HepG2 (cell line): ENCODE results near the gene GNG4. TPM values are rescaled to one million over a fixed set of nuclear protein-coding genes. Genes with fewer than 3 reads are reported as not detected.

Experiments
- ATAC-seq: fragments of 200-7000 bp; cut with Tn5 transposase; 3 replicates; pipeline ENCODE4 v1.9.1; 2020; ENCODE audit warnings: mild to moderate bottlenecking, moderate library complexity
- BruUV-seq: library from RNA; stranded (reverse); fragments of 400-500 nt; replicated peaks from 2 replicates; lab custom pipeline; 2021; lab: Mats Ljungman, UMichigan
- CTCF ChIA-PET: fragments of 300-600 bp; formaldehyde crosslinking; extraction: SDS; loops from one replicate; lab custom pipeline; 2021; ENCODE audit warnings: low total read pairs, inconsistent platforms, low intra/inter-chr PET ratio; lab: Yijun Ruan, JAX
- POLR2A ChIA-PET: fragments of 350-600 bp; sonication (Branson Sonifier 250); formaldehyde crosslinking; loops from one replicate; lab custom pipeline; 2020; ENCODE audit warnings: antibody characterized with exemption, inconsistent platforms; lab: Yijun Ruan, JAX
- DNase-seq: peaks from one replicate; pipeline ENCODE4 v3.0.0-alpha.2; 2015; ENCODE audit warnings: low spot score
- FAIRE-seq: peaks from 3 replicates; lab custom pipeline; 2011; peaks lifted over from hg19 to GRCh38; lab: Jason Lieb, UNC
- H2AFZ ChIP-seq: one replicate; pipeline ENCODE4 v1.6.1; 2011; ENCODE audit warnings: low read length, inconsistent platforms
- H3K27ac ChIP-seq: fragments of 300-600 bp; 3 replicates; pipeline ENCODE4 v1.8.0; 2011; ENCODE audit warnings: mixed run types, mild to moderate bottlenecking, mixed read lengths, low read length, inconsistent platforms; ENCODE audit not compliant: insufficient read depth; ENCODE audit errors: extremely low read length
- H3K27me3 ChIP-seq, 2 experiments: fragments of 200-600 bp in 1 of 2; 2 replicates in 1 of 2; 3 replicates in 1 of 2; pipeline versions ENCODE4 v1.6.0 to v1.8.0; 2011; ENCODE audit warnings: low read length in 2 of 2, mild to moderate bottlenecking in 2 of 2, moderate library complexity in 2 of 2, inconsistent platforms in 1 of 2; ENCODE audit not compliant: insufficient read depth in 2 of 2, control insufficient read depth in 1 of 2
- H3K36me3 ChIP-seq, 2 experiments: fragments of 200-600 bp in 1 of 2; replicated peaks in 1 of 2; 2 replicates in 1 of 2; 3 replicates in 1 of 2; pipeline versions ENCODE4 v1.5.1 to v1.8.0; 2011; ENCODE audit warnings: low read length in 2 of 2, inconsistent platforms in 1 of 2; ENCODE audit not compliant: insufficient read depth in 2 of 2, control insufficient read depth in 1 of 2
- H3K4me1 ChIP-seq: 2 replicates; pipeline ENCODE4 v1.5.1; 2012; ENCODE audit warnings: low read length, inconsistent platforms; ENCODE audit not compliant: insufficient read depth
- H3K4me2 ChIP-seq: 2 replicates; pipeline ENCODE4 v1.6.0; 2011; ENCODE audit warnings: low read depth, low read length, inconsistent platforms
- H3K4me3 ChIP-seq, 3 experiments: fragments of 200-600 bp in 1 of 3; sonication (generic), shearing (Covaris generic) in 1 of 3; replicated peaks in 1 of 3; 2 replicates each; pipeline ENCODE4 v1.5.1; 2011 to 2016; ENCODE audit warnings: low read length in 3 of 3, inconsistent platforms in 2 of 3, low read depth in 2 of 3, mild to moderate bottlenecking in 2 of 3, control low read depth in 1 of 3, mixed read lengths in 1 of 3; ENCODE audit not compliant: insufficient read depth in 1 of 3
- H3K79me2 ChIP-seq: one replicate; pipeline ENCODE4 v1.6.1; 2011; ENCODE audit warnings: low read length, inconsistent platforms; ENCODE audit not compliant: insufficient read depth
- H3K9ac ChIP-seq: 2 replicates; pipeline ENCODE4 v1.6.0; 2011; ENCODE audit warnings: mild to moderate bottlenecking, low read depth, low read length, inconsistent platforms; ENCODE audit not compliant: insufficient read depth
- H3K9me3 ChIP-seq: 2 replicates; pipeline ENCODE4 v1.5.1; 2012; ENCODE audit warnings: mild to moderate bottlenecking, low read length
- H4K20me1 ChIP-seq: 2 replicates; pipeline ENCODE4 v1.6.0; 2011; ENCODE audit warnings: inconsistent platforms, mild to moderate bottlenecking, low read length, moderate library complexity; ENCODE audit not compliant: insufficient read depth
- CEBPB ChIP-seq: IDR thresholded peaks from 2 replicates; pipeline ENCODE4 v1.6.1; 2011; ENCODE audit warnings: low read depth, low read length, improper control_type of control experiment, borderline replicate concordance
- ELF1 ChIP-seq: sonication (generic); formaldehyde crosslinking; IDR thresholded peaks from 2 replicates; pipeline ENCODE4 v1.4.0; 2020; ENCODE audit warnings: missing genetic modification reagents
- FOXP1 ChIP-seq, 2 experiments: fragments of 450-650 bp in 1 of 2; IDR thresholded peaks; 2 replicates each; pipeline ENCODE4 v1.6.1; 2017 to 2018; ENCODE audit warnings: antibody characterized with exemption in 1 of 2
- GATAD2A ChIP-seq: IDR thresholded peaks from 2 replicates; pipeline ENCODE4 v1.6.1; 2016
- GFI1 ChIP-seq: sonication (generic); formaldehyde crosslinking; IDR thresholded peaks from 2 replicates; pipeline ENCODE4 v1.5.0; 2020; ENCODE audit warnings: missing genetic modification reagents, mild to moderate bottlenecking, borderline replicate concordance
- HMG20A ChIP-seq: IDR thresholded peaks from 2 replicates; pipeline ENCODE4 v1.6.1; 2016; ENCODE audit warnings: borderline replicate concordance
- KAT8 ChIP-seq: IDR thresholded peaks from 2 replicates; pipeline ENCODE4 v1.6.1; 2016; ENCODE audit warnings: missing genetic modification reagents, missing compliant biosample characterization
- NKX3-1 ChIP-seq: sonication (generic); formaldehyde crosslinking; IDR thresholded peaks from 2 replicates; pipeline ENCODE4 v1.5.0; 2020; ENCODE audit warnings: missing genetic modification reagents
- NR2F6 ChIP-seq, 2 experiments: IDR thresholded peaks; 2 replicates each; pipeline ENCODE4 v1.6.1; 2016; ENCODE audit warnings: antibody characterized with exemption in 1 of 2, mild to moderate bottlenecking in 1 of 2
- RXRB ChIP-seq: IDR thresholded peaks from 2 replicates; pipeline ENCODE4 v1.6.1; 2016; ENCODE audit warnings: borderline replicate concordance, missing genetic modification reagents, missing compliant biosample characterization
- SALL1 ChIP-seq: sonication (generic); formaldehyde crosslinking; IDR thresholded peaks from 2 replicates; pipeline ENCODE4 v1.8.0; 2022; ENCODE audit warnings: mild to moderate bottlenecking, missing genetic modification reagents
- SOX13 ChIP-seq, 3 experiments: fragments of 450-650 bp in 1 of 3; sonication (generic) in 1 of 3; formaldehyde crosslinking in 1 of 3; IDR thresholded peaks in 2 of 3; conservative IDR thresholded peaks in 1 of 3; 2 replicates each; pipeline versions ENCODE4 v1.5.0 to v1.6.1; 2016 to 2020; ENCODE audit warnings: antibody characterized with exemption in 1 of 3, mild to moderate bottlenecking in 1 of 3, missing compliant biosample characterization in 1 of 3, missing genetic modification reagents in 1 of 3, moderate library complexity in 1 of 3
- THRA ChIP-seq: sonication (generic); formaldehyde crosslinking; IDR thresholded peaks from 2 replicates; pipeline ENCODE4 v1.4.0; 2020; ENCODE audit warnings: missing genetic modification reagents, borderline replicate concordance
- ZNF18 ChIP-seq: sonication (generic); formaldehyde crosslinking; IDR thresholded peaks from 2 replicates; pipeline ENCODE4 v1.8.0; 2022; ENCODE audit warnings: mild to moderate bottlenecking, missing genetic modification reagents; ENCODE audit not compliant: insufficient replicate concordance
- ZNF720 ChIP-seq: sonication (generic); formaldehyde crosslinking; IDR thresholded peaks from 2 replicates; pipeline ENCODE4 v1.4.0; 2020; ENCODE audit warnings: missing genetic modification reagents
- WGBS: methylation state at CpG from one replicate; pipeline ENCODE4 v1.1.6; 2017; ENCODE audit warnings: low lambda C conversion rate; 5-methylcytosine and 5-hydroxymethylcytosine counted together
- in situ Hi-C: cut with HindIII; loops from 2 replicates; pipeline ENCODE4 v1.10.0; 2017; ENCODE audit warnings: low pct_unique_long_range_greater_than_20kb; ENCODE audit not compliant: extremely low pct_ligation_motif_present
- intact Hi-C: fragments of 100-400 bp; cut with micrococcal nuclease; formaldehyde crosslinking; loops from one replicate; pipeline ENCODE4 v1.10.0; 2022; ENCODE audit not compliant: unreplicated experiment
- polyA plus RNA-seq, 8 experiments: library from polyadenylated mRNA; depleted of rRNA in 3 of 8; stranded (reverse) in 7 of 8; unstranded in 1 of 8; fragments of >200 nt; fragmentation: Illumina TruSeq in 4 of 8; extraction: Trizol in 4 of 8; gene quantifications; 2 replicates each; pipeline versions ENCODE4 v1.2.1 to v1.2.3, GENCODE V29; 2011 to 2016; ENCODE audit warnings: low read depth in 4 of 8, missing spikeins in 1 of 8, mixed read lengths in 1 of 8; ENCODE audit not compliant: insufficient read depth in 1 of 8
- total RNA-seq, 5 experiments: library from RNA; depleted of rRNA; stranded (reverse); fragments of >200 nt; fragmentation: Illumina TruSeq; extraction: Trizol; gene quantifications; 2 replicates each; pipeline ENCODE4 v1.2.3, GENCODE V29; 2016; ENCODE audit warnings: low read depth in 1 of 5
- TF ChIP-seq, protein P1 (sequence below): sonication (generic); formaldehyde crosslinking; IDR thresholded peaks from 2 replicates; pipeline ENCODE4 v1.4.0; 2020; ENCODE audit warnings: mild to moderate bottlenecking, missing genetic modification reagents
- TF ChIP-seq, protein P2 (sequence below): sonication (generic); formaldehyde crosslinking; IDR thresholded peaks from 2 replicates; pipeline ENCODE4 v1.8.0; 2022; ENCODE audit warnings: missing genetic modification reagents, mild to moderate bottlenecking, inconsistent platforms, borderline replicate concordance

GNG4 gene
- total and polyA plus RNA-seq, 2 of the 13 experiments (the other 11 are each of a cell fraction or from before 2014, with no cell fraction given), result 27.1 to 69.5 TPM

DNA sequence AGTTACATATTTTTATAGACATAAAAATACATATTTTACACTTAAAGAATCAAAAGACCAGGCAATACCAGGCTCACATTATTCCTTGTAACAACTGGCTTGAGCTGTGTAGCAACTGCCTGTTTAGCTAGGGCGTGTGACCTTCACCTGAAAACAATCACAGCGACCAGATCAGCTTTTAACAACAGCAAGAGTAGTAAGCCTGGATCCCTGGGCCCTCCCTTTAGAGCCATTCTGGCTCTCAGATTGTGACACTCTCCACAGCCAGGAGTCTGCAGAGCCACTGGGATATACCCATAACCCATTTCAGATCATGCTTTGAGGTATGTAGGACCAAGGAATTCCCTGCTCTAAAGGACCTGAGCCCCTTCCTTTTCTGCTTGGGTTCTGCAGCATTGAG, 29.4 kb upstream of the GNG4 start:
- Histone ChIP-seq H3K9me3 (peaks cover 12% of the 10 kb centered on the region; the same call in 1 of the 2 replicates), H3K27me3 (no peaks in the 10 kb centered on the region), H3K4me1 (peaks cover 23% of the 10 kb centered on the region), H3K4me2 (peak overlapping the region; percentile 12; the same call in 1 of the 2 replicates), H3K9ac (no peak overlapping the region), H3K36me3 (no peaks in the 10 kb centered on the region), H4K20me1 (no peaks in the 10 kb centered on the region), H3K79me2 (no peaks in the 10 kb centered on the region), H2AFZ (peak overlapping the region; percentile 63), H3K27ac (no peak overlapping the region), H3K4me3 (no peak overlapping the region)
- BruUV-seq, result no TSS peak
- WGBS, result 7% methylated on average over 2 of the region's 2 CpGs
- CTCF ChIA-PET, result no interaction called here
- intact Hi-C loops (no loop called here), in situ Hi-C loops (no loop called here)
- POLR2A ChIA-PET, result interaction anchor here (1.2 kb wide), 1 partner anchor 29 kb away, joined by 6 read pairs; the partner anchor contains the start of gene GNG4
- TF ChIP-seq, protein P1, sequence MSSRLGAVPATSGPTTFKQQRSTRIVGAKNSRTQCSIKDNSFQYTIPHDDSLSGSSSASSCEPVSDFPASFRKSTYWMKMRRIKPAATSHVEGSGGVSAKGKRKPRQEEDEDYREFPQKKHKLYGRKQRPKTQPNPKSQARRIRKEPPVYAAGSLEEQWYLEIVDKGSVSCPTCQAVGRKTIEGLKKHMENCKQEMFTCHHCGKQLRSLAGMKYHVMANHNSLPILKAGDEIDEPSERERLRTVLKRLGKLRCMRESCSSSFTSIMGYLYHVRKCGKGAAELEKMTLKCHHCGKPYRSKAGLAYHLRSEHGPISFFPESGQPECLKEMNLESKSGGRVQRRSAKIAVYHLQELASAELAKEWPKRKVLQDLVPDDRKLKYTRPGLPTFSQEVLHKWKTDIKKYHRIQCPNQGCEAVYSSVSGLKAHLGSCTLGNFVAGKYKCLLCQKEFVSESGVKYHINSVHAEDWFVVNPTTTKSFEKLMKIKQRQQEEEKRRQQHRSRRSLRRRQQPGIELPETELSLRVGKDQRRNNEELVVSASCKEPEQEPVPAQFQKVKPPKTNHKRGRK (CRISPR knock-in tag), result no peak
- peak; percentile 55; the same call in 1 of the 2 replicates for TF ChIP-seq GFI1 (CRISPR knock-in tag)
- peak; percentile 26; the same call in 1 of the 2 replicates for TF ChIP-seq HMG20A (CRISPR knock-in tag)
- TF ChIP-seq, protein P2, sequence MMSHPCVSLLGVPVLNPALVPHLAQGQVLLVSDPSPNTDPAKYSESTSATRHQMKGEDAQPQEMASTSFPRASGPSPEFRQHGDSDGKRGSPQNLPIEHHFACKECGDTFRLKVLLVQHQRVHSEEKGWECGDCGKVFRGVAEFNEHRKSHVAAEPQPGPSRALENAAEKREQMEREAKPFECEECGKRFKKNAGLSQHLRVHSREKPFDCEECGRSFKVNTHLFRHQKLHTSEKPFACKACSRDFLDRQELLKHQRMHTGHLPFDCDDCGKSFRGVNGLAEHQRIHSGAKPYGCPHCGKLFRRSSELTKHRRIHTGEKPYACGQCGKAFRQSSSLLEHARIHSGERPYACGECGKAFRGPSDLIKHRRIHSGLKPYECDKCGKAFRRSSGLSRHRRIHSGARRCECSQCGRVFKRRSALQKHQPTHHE (CRISPR knock-in tag), result no peak
- TF ChIP-seq CEBPB, result peak; percentile 60; the same call in 1 of the 2 replicates
- TF ChIP-seq THRA (CRISPR knock-in tag), result peak; percentile 39; the same call in 1 of the 2 replicates
- no peak for TF ChIP-seq FOXP1 (IDR thresholded peaks at IDR 0.05)
- 0 out of 2 replicates have a peak, but pooled peaks have one; percentile 12 for TF ChIP-seq FOXP1 (CRISPR knock-in tag; IDR thresholded peaks at IDR 0.05)
- TF ChIP-seq NR2F6 (IDR thresholded peaks at IDR 0.05), result no peak
- TF ChIP-seq NR2F6 (CRISPR knock-in tag; IDR thresholded peaks at IDR 0.05), result 0 out of 2 replicates have a peak, but pooled peaks have one; percentile 14
- no peak for TF ChIP-seq ZNF18 (CRISPR knock-in tag)
- no peak for TF ChIP-seq ZNF720 (CRISPR knock-in tag)
- peak; percentile 12; the same call in 1 of the 2 replicates for TF ChIP-seq GATAD2A
- no peak for TF ChIP-seq NKX3-1
- TF ChIP-seq RXRB, result peak; percentile 37; the same call in 1 of the 2 replicates
- TF ChIP-seq SOX13 (IDR thresholded peaks at IDR 0.05), result no peak
- peak in 1 of 2 experiments; percentile 47; a peak in 2 of 4 replicates for TF ChIP-seq SOX13 (CRISPR knock-in tag; conservative IDR thresholded peaks at IDR 0.05 in 1 of 2, IDR thresholded peaks at IDR 0.05 in 1 of 2)
- TF ChIP-seq SALL1 (CRISPR knock-in tag), result peak; percentile 49
- 0 out of 2 replicates have a peak, but pooled peaks have one; percentile 15 for TF ChIP-seq KAT8 (CRISPR knock-in tag)
- no peak for TF ChIP-seq ELF1
- ATAC-seq, result peak; percentile 97
- no peak for FAIRE-seq
- DNase-seq, result peak; percentile 45
